Measurements from ENCODE around the gene FLNB. TPM values are rescaled to one million over a fixed set of nuclear protein-coding genes. Genes with fewer than 3 reads are reported as not detected.

FLNB gene
- total and polyA plus RNA-seq, 12 donors = 84.6 to 278 (median 131) TPM

- intact Hi-C loops (cut with DNase I) = no loop called here
- TF ChIP-seq POLR2A (IDR thresholded peaks at IDR 0.05) (no peak), CTCF (IDR thresholded peaks at IDR 0.05) (no peak)
- H3K4me1 ChIP-seq (replicated peaks in 1 of 2) = peaks cover 0 to 10% of the 10 kb centered on the region in 2 donors
- 63 to 77% (median 70%) methylated on average over 3 to 4 of the region's 4 CpGs for WGBS, 4 donors
- no peak for DNase-seq
- no peaks in the 10 kb centered on the region for H3K9me3 ChIP-seq (replicated peaks in 1 of 3)
- peaks cover 0 to 11% of the 10 kb centered on the region in 2 donors for H3K36me3 ChIP-seq (replicated peaks in 1 of 2)
- H3K27me3 ChIP-seq = no peaks in the 10 kb centered on the region
- H3K27ac ChIP-seq = no peak overlapping the region
- no peak overlapping the region for H3K4me3 ChIP-seq
Measured at GRCh38 chr3:58084166-58084565, 75.9 kb downstream of the FLNB start.

- H3K4me3 ChIP-seq = no peak overlapping the region
- no peak for DNase-seq
- TF ChIP-seq CTCF (IDR thresholded peaks at IDR 0.05) (no peak), POLR2A (IDR thresholded peaks at IDR 0.05) (no peak)
- no peaks in the 10 kb centered on the region for H3K27me3 ChIP-seq
- H3K4me1 ChIP-seq (replicated peaks in 1 of 2) = peaks cover 0 to 10% of the 10 kb centered on the region in 2 donors
- H3K36me3 ChIP-seq (replicated peaks in 1 of 2) = peaks cover 0 to 3% of the 10 kb centered on the region in 2 donors
- no peaks in the 10 kb centered on the region for H3K9me3 ChIP-seq (replicated peaks in 1 of 3)
- H3K27ac ChIP-seq = peak overlapping the region in 1 of 5 donors; percentile 6
- WGBS, 4 donors = 77 to 88% (median 87%) methylated on average over 5 of the region's 5 CpGs
- intact Hi-C loops (cut with DNase I) = no loop called here
Measured at GRCh38 chr3:58084788-58085543, 76.7 kb downstream of the FLNB start.

GRCh38 chr3:58085616-58086015, 77.4 kb downstream of the FLNB start:
- Histone ChIP-seq H3K27ac (no peak overlapping the region), H3K9me3 (replicated peaks in 1 of 3) (no peaks in the 10 kb centered on the region), H3K27me3 (no peaks in the 10 kb centered on the region), H3K36me3 (replicated peaks in 1 of 2) (no peaks in the 10 kb centered on the region), H3K4me3 (no peak overlapping the region), H3K4me1 (replicated peaks in 1 of 2) (peaks cover 0 to 10% of the 10 kb centered on the region in 2 donors)
- TF ChIP-seq POLR2A (IDR thresholded peaks at IDR 0.05) = no peak
- no peak for TF ChIP-seq CTCF (IDR thresholded peaks at IDR 0.05)
- intact Hi-C loops (cut with DNase I) = no loop called here
- WGBS, 4 donors = 69 to 87% (median 79%) methylated on average over 6 of the region's 6 CpGs
- DNase-seq = no peak

GRCh38 chr3:58088501-58088900, 80.3 kb downstream of the FLNB start:
- DNase-seq = no peak
- TF ChIP-seq CTCF (IDR thresholded peaks at IDR 0.05) = no peak
- TF ChIP-seq POLR2A (IDR thresholded peaks at IDR 0.05) = no peak
- H3K4me3 ChIP-seq = no peak overlapping the region
- H3K27ac ChIP-seq = no peak overlapping the region
- H3K27me3 ChIP-seq = no peaks in the 10 kb centered on the region
- no peaks in the 10 kb centered on the region for H3K9me3 ChIP-seq (replicated peaks in 1 of 3)
- H3K36me3 ChIP-seq (replicated peaks in 1 of 2) = no peaks in the 10 kb centered on the region
- WGBS, 4 donors = 91 to 97% (median 93%) methylated on average over 3 of the region's 3 CpGs
- H3K4me1 ChIP-seq (replicated peaks in 1 of 2) = peaks cover 0 to 10% of the 10 kb centered on the region in 2 donors
- intact Hi-C loops (cut with DNase I) = no loop called here

Data from adrenal gland (tissue), 12 donors.